Measurements from ENCODE around the gene ARHGAP9.
A peak's percentile ranks its signal among the peaks of the same experiment; 100 is the strongest.

DNA sequence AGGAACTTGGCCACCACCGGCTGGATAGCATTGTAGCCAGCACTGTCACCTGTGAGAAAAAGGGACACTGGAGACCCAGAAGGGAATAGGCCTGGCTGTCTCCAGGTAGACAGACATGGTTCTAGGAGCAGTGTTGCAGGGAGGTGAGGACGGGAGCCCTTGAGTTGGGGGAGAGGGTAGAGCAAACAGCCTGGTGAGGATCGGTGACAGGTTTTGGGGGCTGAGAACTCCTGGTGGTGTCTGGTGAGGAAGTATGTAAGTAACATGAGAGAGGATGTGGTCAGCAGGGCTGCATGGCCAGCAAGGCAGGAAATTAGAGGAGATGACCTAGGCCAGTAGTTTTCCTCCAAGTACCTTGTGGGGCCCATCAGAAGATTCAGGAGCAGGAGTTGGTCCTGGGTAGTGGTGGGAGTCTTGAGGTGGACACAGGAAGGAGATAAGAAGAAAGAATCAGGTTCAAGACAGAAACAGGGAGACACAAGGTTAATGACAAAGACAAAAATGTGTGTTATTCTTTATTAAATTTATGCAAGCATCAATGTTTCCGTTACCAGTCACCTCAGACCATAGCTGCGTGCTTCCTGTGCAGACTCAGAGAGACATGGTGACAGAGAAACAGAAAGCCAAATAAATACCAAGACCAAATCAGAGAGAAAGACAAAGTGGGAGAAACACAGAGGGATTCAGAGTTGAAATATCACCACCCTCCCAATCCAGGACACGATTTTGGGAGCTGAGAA is at the start of gene ARHGAP9:
- TF ChIP-seq, protein P1, sequence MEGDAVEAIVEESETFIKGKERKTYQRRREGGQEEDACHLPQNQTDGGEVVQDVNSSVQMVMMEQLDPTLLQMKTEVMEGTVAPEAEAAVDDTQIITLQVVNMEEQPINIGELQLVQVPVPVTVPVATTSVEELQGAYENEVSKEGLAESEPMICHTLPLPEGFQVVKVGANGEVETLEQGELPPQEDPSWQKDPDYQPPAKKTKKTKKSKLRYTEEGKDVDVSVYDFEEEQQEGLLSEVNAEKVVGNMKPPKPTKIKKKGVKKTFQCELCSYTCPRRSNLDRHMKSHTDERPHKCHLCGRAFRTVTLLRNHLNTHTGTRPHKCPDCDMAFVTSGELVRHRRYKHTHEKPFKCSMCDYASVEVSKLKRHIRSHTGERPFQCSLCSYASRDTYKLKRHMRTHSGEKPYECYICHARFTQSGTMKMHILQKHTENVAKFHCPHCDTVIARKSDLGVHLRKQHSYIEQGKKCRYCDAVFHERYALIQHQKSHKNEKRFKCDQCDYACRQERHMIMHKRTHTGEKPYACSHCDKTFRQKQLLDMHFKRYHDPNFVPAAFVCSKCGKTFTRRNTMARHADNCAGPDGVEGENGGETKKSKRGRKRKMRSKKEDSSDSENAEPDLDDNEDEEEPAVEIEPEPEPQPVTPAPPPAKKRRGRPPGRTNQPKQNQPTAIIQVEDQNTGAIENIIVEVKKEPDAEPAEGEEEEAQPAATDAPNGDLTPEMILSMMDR (IDR thresholded peaks at IDR 0.05 in 8 of 11, conservative IDR thresholded peaks at IDR 0.05 in 3 of 11) = no peak
- TF ChIP-seq POLR2A (IDR thresholded peaks at IDR 0.05) = peak in 1 of 3 donors; percentile 41
